WTC11 (cell line): ENCODE measurements around the gene GNLY. TPM values are rescaled to one million over a fixed set of nuclear protein-coding genes. Genes with fewer than 3 reads are reported as not detected.

Experiments
- ATAC-seq: fragments of 200-7000 bp; cut with Tn5 transposase; 2 replicates; pipeline ENCODE4 v1.10.0; 2021; ENCODE audit warnings: mild to moderate bottlenecking, moderate library complexity
- CTCF ChIA-PET: fragments of 300-600 bp; sonication (Branson Sonifier 250); formaldehyde crosslinking; loops from one replicate; lab custom pipeline; 2021; ENCODE audit warnings: antibody characterized with exemption; lab: Charles Lee
- POLR2A ChIA-PET: fragments of 350-600 bp; sonication (Branson Sonifier 250); formaldehyde crosslinking; loops from one replicate; lab custom pipeline; 2021; ENCODE audit warnings: antibody characterized with exemption; lab: Charles Lee
- DNase-seq: peaks from one replicate; pipeline ENCODE4 v3.0.0; 2021; ENCODE audit warnings: low spot score
- H3K27ac Mint-ChIP-seq: 2 replicates; pipeline ENCODE4 v1.8.0; 2021; ENCODE audit warnings: mixed read lengths
- H3K27me3 Mint-ChIP-seq: 2 replicates; pipeline ENCODE4 v1.8.0; 2021; ENCODE audit warnings: low read depth, mild to moderate bottlenecking, moderate library complexity, mixed read lengths
- H3K36me3 Mint-ChIP-seq: 2 replicates; pipeline ENCODE4 v1.8.0; 2021; ENCODE audit warnings: mixed read lengths
- H3K4me1 Mint-ChIP-seq: 2 replicates; pipeline ENCODE4 v1.8.0; 2022; ENCODE audit warnings: mixed read lengths
- H3K4me3 Mint-ChIP-seq: 2 replicates; pipeline ENCODE4 v1.8.0; 2021; ENCODE audit warnings: mild to moderate bottlenecking, moderate library complexity, mixed read lengths
- H3K9me3 Mint-ChIP-seq: 2 replicates; pipeline ENCODE4 v1.8.0; 2021; ENCODE audit warnings: mixed read lengths
- AFF4 ChIP-seq: sonication (generic); formaldehyde crosslinking; IDR thresholded peaks from 2 replicates; pipeline ENCODE4 v1.8.1; 2023; ENCODE audit warnings: mild to moderate bottlenecking, missing genetic modification reagents, borderline replicate concordance
- AR ChIP-seq: fragments of 250-450 bp; sonication (Bioruptor Pico); IDR thresholded peaks from 2 replicates; pipeline ENCODE4 v1.9.0; 2021; ENCODE audit warnings: mild to moderate bottlenecking
- CREM ChIP-seq: sonication (generic); formaldehyde crosslinking; IDR thresholded peaks from 2 replicates; pipeline ENCODE4 v1.8.1; 2022; ENCODE audit warnings: mild to moderate bottlenecking, missing genetic modification reagents, moderate library complexity
- ELF4 ChIP-seq: sonication (generic); formaldehyde crosslinking; IDR thresholded peaks from 2 replicates; pipeline ENCODE4 v1.8.1; 2022; ENCODE audit warnings: low read depth, mild to moderate bottlenecking, moderate library complexity, missing genetic modification reagents
- EMX1 ChIP-seq: fragments of 250-450 bp; sonication (Bioruptor Pico); IDR thresholded peaks from 2 replicates; pipeline ENCODE4 v1.8.0; 2021; ENCODE audit warnings: mild to moderate bottlenecking
- HMGA2 ChIP-seq: fragments of 250-450 bp; sonication (Bioruptor Pico); IDR thresholded peaks from 2 replicates; pipeline ENCODE4 v1.4.0; 2021; ENCODE audit warnings: mild to moderate bottlenecking, moderate library complexity
- IRF2 ChIP-seq: sonication (generic); formaldehyde crosslinking; IDR thresholded peaks from 2 replicates; pipeline ENCODE4 v1.8.0; 2022; ENCODE audit warnings: low read depth, missing genetic modification reagents, borderline replicate concordance
- JAZF1 ChIP-seq: fragments of 250-450 bp; sonication (Bioruptor Pico); IDR thresholded peaks from 2 replicates; pipeline ENCODE4 v1.9.0; 2021; ENCODE audit warnings: moderate library complexity, mild to moderate bottlenecking, inconsistent platforms
- NFATC4 ChIP-seq: fragments of 250-450 bp; sonication (Bioruptor Pico); IDR thresholded peaks from 2 replicates; pipeline ENCODE4 v1.9.0; 2021; ENCODE audit warnings: mild to moderate bottlenecking
- ZNF121 ChIP-seq: sonication (generic); formaldehyde crosslinking; IDR thresholded peaks from 2 replicates; pipeline ENCODE4 v1.8.0; 2023; ENCODE audit warnings: missing genetic modification reagents
- ZNF416 ChIP-seq: fragments of 250-450 bp; sonication (Bioruptor Pico); IDR thresholded peaks from 2 replicates; pipeline ENCODE4 v1.9.0; 2021; ENCODE audit warnings: mild to moderate bottlenecking, inconsistent platforms
- ZNF671 ChIP-seq: fragments of 250-450 bp; sonication (Bioruptor Pico); IDR thresholded peaks from 2 replicates; pipeline ENCODE4 v1.8.0; 2021; ENCODE audit warnings: mild to moderate bottlenecking
- total RNA-seq: library from RNA; stranded (reverse); gene quantifications from 3 replicates; pipeline ENCODE4 v1.2.3, GENCODE V29; 2021
- TF ChIP-seq, protein P1 (sequence below): fragments of 250-450 bp; sonication (Bioruptor Pico); IDR thresholded peaks from 2 replicates; pipeline ENCODE4 v2.1.2; 2022; ENCODE audit warnings: mild to moderate bottlenecking, moderate library complexity
- TF ChIP-seq, protein P2 (sequence below): sonication (generic); formaldehyde crosslinking; IDR thresholded peaks from 2 replicates; pipeline ENCODE4 v1.8.0; 2023; ENCODE audit warnings: mild to moderate bottlenecking, missing genetic modification reagents
- TF ChIP-seq, protein P3 (sequence below): sonication (generic); formaldehyde crosslinking; IDR thresholded peaks from 2 replicates; pipeline ENCODE4 v1.8.1; 2023; ENCODE audit warnings: mild to moderate bottlenecking, missing genetic modification reagents, moderate library complexity
- TF ChIP-seq, protein P4 (sequence below): fragments of 250-450 bp; sonication (Bioruptor Pico); IDR thresholded peaks from 2 replicates; pipeline ENCODE4 v1.8.0; 2021; ENCODE audit warnings: mild to moderate bottlenecking

GNLY gene
- total RNA-seq, 1 experiment from 2014 or later: not detected

- TF ChIP-seq, protein P1, sequence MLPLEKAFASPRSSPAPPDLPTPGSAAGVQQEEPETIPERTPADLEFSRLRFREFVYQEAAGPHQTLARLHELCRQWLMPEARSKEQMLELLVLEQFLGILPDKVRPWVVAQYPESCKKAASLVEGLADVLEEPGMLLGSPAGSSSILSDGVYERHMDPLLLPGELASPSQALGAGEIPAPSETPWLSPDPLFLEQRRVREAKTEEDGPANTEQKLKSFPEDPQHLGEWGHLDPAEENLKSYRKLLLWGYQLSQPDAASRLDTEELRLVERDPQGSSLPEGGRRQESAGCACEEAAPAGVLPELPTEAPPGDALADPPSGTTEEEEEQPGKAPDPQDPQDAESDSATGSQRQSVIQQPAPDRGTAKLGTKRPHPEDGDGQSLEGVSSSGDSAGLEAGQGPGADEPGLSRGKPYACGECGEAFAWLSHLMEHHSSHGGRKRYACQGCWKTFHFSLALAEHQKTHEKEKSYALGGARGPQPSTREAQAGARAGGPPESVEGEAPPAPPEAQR (CRISPR knock-in tag): no peak
- TF ChIP-seq ELF4: no peak
- TF ChIP-seq, all 79 proteins: peak for 0
These were observed 45.5 kb upstream of the GNLY start (continued) for GRCh38 chr2:85648619-85649018.

DNA sequence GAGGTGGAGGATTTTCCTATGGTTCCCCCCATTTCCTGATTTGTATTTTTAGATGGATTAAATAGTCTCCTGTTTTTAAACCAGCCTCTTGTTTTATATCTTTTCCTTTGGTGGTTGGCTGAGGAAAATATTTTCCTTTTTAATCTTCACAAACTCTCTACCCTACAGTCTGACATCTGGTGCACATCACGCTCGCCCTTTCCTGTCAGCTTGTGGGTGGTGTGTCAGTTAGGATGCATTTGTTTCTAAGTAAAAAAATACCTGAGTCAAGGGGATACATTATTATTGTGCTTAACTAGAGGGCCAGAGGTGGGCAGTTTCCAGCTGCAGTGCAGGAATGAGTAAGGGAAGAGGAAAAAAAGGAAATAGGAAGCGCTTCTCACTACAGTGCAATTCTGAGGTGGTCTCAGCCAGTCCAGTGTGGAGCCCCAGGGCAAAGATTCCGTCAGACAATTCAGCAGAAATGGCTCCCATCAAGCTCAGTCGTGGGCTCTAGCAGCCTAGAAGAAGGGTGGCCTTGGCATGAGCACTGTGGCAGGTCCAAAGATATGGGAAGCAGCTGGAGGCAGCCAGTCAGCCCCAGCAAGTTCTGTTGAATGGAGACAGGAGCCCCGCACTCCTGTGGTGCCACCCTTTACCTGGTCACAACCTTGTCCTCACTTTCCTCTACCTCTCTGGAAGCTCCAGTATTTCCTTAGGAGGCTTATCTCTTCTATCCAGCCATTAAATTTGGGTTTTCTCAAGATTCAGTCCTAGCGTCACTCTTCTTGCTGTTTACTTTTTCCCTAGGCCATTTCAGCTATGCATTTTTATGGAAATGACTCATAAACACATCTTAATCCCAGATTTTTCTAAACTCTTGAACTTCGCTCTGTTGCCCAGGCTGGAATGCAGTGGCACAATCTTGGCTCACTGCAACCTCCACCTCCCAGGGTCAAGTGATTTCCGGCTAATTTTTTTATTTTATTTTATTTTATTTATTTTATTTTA is 44.7 kb upstream of the GNLY start:
- DNase-seq (no peak), ATAC-seq (no peak)
- H3K4me3 Mint-ChIP-seq: no peak overlapping the region
- no peaks in the 10 kb centered on the region for H3K9me3 Mint-ChIP-seq
- H3K36me3 Mint-ChIP-seq: peaks cover 69% of the 10 kb centered on the region
- peaks cover 5% of the 10 kb centered on the region for H3K4me1 Mint-ChIP-seq
- H3K27ac Mint-ChIP-seq: no peak overlapping the region; the same call in 1 of the 2 replicates
- ChIA-PET POLR2A (no interaction called here), CTCF (interaction anchor here (0.6 to 2.8 kb wide), 7 partner anchors 9 to 653 kb away, joined by 3 to 27 read pairs (median 8); partner anchors contain the start of gene C2orf68)
- H3K27me3 Mint-ChIP-seq: no peaks in the 10 kb centered on the region
- no peak for TF ChIP-seq AFF4 (CRISPR knock-in tag)
- no peak for TF ChIP-seq NFATC4 (CRISPR knock-in tag)
- TF ChIP-seq IRF2 (CRISPR knock-in tag): no peak
- peak; percentile 87 for TF ChIP-seq HMGA2 (CRISPR knock-in tag)
- no peak for TF ChIP-seq AR (CRISPR knock-in tag)

- TF ChIP-seq ZNF121 (CRISPR knock-in tag) (peak; percentile 91), JAZF1 (CRISPR knock-in tag) (no peak)
- TF ChIP-seq, all 79 proteins: peak for 1
- Mint-ChIP-seq H3K4me1 (peaks cover 5% of the 10 kb centered on the region), H3K36me3 (peaks cover 63% of the 10 kb centered on the region), H3K27ac (no peak overlapping the region), H3K9me3 (no peaks in the 10 kb centered on the region), H3K27me3 (no peaks in the 10 kb centered on the region), H3K4me3 (no peak overlapping the region)
- ATAC-seq (no peak), DNase-seq (no peak)
- CTCF ChIA-PET: no interaction called here
- POLR2A ChIA-PET: no interaction called here
These were observed 43.7 kb upstream of the GNLY start for GRCh38 chr2:85650456-85650855.

- ChIA-PET POLR2A (no interaction called here), CTCF (no interaction called here)
- ATAC-seq: no peak
- no peaks in the 10 kb centered on the region for H3K9me3 Mint-ChIP-seq
- H3K4me1 Mint-ChIP-seq: peaks cover 5% of the 10 kb centered on the region
- H3K27ac Mint-ChIP-seq: no peak overlapping the region
- H3K4me3 Mint-ChIP-seq: no peak overlapping the region
- DNase-seq: no peak
- TF ChIP-seq ZNF671 (CRISPR knock-in tag): no peak
- TF ChIP-seq, protein P2, sequence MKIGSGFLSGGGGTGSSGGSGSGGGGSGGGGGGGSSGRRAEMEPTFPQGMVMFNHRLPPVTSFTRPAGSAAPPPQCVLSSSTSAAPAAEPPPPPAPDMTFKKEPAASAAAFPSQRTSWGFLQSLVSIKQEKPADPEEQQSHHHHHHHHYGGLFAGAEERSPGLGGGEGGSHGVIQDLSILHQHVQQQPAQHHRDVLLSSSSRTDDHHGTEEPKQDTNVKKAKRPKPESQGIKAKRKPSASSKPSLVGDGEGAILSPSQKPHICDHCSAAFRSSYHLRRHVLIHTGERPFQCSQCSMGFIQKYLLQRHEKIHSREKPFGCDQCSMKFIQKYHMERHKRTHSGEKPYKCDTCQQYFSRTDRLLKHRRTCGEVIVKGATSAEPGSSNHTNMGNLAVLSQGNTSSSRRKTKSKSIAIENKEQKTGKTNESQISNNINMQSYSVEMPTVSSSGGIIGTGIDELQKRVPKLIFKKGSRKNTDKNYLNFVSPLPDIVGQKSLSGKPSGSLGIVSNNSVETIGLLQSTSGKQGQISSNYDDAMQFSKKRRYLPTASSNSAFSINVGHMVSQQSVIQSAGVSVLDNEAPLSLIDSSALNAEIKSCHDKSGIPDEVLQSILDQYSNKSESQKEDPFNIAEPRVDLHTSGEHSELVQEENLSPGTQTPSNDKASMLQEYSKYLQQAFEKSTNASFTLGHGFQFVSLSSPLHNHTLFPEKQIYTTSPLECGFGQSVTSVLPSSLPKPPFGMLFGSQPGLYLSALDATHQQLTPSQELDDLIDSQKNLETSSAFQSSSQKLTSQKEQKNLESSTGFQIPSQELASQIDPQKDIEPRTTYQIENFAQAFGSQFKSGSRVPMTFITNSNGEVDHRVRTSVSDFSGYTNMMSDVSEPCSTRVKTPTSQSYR (CRISPR knock-in tag): no peak
- TF ChIP-seq, protein P3, sequence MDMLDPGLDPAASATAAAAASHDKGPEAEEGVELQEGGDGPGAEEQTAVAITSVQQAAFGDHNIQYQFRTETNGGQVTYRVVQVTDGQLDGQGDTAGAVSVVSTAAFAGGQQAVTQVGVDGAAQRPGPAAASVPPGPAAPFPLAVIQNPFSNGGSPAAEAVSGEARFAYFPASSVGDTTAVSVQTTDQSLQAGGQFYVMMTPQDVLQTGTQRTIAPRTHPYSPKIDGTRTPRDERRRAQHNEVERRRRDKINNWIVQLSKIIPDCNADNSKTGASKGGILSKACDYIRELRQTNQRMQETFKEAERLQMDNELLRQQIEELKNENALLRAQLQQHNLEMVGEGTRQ (CRISPR knock-in tag): no peak
- no peak for TF ChIP-seq CREM (CRISPR knock-in tag)
- TF ChIP-seq, protein P4, sequence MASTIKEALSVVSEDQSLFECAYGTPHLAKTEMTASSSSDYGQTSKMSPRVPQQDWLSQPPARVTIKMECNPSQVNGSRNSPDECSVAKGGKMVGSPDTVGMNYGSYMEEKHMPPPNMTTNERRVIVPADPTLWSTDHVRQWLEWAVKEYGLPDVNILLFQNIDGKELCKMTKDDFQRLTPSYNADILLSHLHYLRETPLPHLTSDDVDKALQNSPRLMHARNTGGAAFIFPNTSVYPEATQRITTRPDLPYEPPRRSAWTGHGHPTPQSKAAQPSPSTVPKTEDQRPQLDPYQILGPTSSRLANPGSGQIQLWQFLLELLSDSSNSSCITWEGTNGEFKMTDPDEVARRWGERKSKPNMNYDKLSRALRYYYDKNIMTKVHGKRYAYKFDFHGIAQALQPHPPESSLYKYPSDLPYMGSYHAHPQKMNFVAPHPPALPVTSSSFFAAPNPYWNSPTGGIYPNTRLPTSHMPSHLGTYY (CRISPR knock-in tag): no peak
- no peak for TF ChIP-seq EMX1
- TF ChIP-seq ZNF416 (CRISPR knock-in tag): no peak
- peaks cover 57% of the 10 kb centered on the region for H3K36me3 Mint-ChIP-seq
- no peaks in the 10 kb centered on the region for H3K27me3 Mint-ChIP-seq
These were observed 43.1 kb upstream of the GNLY start for GRCh38 chr2:85651097-85651496.
